Fibroblast of peridontal ligament (primary cell): Measurements from ENCODE around the gene NEBL.
A peak's percentile ranks its signal among the peaks of the same experiment; 100 is the strongest.

Source experiments
- DNase-seq: peaks from one replicate; pipeline ENCODE4 v3.0.0-alpha.2; 2010; ENCODE audit errors: extremely low read depth

NEBL gene

GRCh38 chr10:20870834-20871233 lies 26.3 kb downstream of the NEBL start:
- no peak for DNase-seq

GRCh38 chr10:20863008-20863407 lies 34.1 kb downstream of the NEBL start:
- DNase-seq: no peak

DNA sequence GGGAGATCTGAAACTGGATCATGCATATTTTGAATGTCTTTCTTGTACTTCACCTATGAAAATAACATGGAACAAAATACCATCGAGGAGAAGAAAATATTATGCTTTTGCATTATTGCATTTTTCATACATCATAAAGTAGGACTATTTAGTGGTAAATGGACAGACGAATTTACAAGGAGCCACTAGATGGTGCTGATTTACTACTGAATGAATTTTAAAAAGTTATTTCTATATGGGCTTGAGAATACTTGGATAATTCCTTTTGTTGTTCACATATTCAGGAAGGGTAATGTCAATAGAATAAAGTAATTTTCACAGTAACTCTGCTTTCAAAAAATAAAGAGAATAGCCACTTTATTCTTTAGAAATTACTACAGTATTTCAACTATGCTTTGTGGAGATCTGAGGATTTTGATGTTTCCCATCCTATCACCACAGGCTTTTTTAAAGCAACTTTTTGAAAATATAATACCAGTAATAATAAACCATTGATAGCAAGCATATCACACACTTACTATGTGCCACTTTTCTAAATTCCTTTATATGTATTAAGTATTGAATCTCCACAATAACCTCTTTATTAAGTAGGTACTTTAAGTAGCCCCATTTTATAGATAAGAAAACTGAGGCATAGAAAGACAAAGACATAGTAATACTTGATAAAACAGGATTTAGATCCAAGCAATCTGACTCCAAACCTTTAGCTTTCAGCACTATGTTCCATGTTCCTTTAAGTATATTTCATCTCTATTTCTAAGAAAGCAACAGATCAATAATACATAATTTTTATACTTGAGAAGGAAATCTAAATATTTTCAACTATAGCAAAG lies 38.6 kb downstream of the NEBL start:
- peak; percentile 49 for DNase-seq

- no peak for DNase-seq
Measured at GRCh38 chr10:20856484-20856883, 40.6 kb downstream of the NEBL start.

DNA sequence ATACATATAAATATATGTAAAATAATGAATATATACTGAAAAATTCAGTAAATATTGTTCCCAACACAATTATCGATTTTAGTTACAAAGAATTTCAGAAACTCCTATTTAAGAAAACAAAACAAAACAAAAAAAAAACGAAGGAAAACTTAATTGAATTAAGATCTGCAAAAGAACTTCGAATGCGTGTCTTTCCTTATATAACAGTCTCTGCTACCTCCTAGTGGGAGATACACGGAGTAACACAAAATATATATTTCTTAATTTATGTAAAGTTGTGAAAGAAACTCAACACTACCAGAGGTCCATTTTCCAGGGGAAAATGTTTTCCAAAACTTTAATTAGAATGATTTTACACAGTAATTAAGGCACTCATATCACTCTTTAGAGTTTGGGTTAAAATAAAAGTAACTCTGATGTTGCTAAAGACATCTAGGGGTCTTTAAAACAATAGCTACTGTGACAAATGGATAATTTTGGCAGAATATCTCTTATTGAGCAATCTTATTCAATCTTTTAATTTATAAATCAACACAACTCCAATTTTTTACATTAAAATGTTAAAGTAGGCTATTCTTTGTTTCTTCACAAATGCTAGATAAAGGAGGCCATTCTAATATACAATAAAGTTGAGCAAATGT lies 41.6 kb downstream of the NEBL start:
- peak; percentile 43 for DNase-seq

DNA sequence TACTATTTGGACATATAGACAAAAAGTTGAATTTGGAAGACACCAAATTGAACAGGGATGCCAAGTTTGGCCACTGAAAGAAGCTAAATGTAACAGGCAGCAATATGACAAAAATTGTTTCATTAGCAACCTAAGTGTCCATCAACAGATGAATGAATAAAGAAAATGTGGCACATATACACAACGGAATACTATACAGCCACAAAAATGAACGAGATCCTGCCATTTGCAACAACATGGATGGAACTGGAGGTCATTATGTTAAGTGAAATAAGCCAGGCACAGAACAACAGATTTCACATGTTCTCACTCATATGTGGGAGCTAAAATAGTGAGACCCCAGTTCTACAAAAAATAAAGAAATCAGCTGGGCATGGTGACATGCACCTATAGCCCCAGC lies 43.8 kb downstream of the NEBL start:
- DNase-seq: no peak

DNA sequence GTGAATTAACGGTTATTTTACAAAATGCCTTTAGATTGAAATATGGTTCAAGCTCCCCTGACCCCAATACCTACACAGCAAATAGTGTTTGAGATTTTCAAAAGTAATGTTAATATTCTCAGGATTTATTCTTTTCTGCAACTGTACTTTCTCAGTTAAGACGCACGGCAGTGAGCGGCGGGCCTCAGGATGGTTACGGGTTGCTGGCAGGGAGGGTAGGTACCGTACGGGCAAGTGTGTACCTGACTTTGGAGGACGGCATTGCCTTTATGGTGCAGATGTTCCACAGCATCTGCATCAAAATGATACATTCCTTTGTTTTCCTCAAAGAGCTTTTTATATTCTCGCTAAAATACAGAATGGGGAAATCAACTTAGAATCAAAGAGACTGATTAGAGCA lies 44.8 kb downstream of the NEBL start:
- DNase-seq: no peak

DNA sequence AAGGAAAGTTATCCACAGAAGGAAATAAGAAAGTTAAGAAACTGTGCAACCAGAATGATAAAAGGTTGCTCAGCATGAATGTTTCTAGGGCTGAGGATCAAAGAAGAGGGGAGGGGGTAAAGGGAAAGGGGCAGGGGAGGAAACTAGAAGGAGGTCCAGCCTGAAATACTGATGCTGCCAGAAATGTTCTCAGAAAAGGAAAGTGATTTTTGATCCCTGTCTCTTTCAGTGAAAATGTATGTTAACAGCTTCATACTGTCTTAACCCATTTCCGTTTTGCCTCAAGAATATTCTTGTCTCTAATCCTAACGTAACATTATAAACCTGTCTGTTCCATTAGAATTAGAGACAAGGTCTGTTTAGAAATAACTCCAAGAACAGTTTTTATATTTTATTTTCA lies 49.6 kb downstream of the NEBL start:
- DNase-seq: no peak

DNA sequence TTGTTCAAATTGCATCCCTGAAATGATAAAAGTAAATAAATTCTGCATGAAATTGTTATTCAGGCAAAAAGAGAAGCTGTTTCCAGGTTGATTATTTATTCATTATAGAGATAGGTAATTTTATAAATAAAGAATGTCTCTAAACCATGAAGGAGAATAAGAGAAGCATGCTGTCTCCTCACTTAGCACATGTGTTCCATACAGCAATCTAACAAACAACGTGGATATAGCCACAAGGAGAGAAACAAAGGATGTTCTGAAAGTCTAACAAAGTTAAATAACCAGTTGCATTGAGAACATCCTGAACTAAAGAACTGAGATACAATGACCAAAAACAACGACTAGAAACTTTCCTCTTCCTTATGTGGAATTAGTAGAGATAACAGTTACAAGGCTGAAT lies 50.8 kb downstream of the NEBL start:
- DNase-seq: no peak

- no peak for DNase-seq
Measured at GRCh38 chr10:20841419-20841818, 55.7 kb downstream of the NEBL start.

DNA sequence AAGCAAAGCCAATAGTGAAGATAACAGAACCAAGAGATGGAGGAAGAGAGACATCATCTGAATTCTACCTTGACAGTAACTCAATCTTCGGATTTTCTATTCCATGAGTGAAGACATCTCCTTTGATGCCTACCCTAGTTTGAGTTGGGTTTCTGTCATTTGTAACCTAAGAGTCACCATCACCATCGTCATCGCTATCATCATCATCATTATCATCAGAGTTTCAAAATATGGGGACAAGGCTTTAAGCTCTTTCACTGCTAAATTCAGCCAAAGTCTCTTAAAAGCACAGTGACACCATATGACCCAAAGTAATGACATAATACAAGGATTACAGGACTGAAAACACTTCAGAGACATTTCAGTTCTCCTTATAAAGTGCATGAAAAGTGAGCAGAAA lies 57.2 kb downstream of the NEBL start:
- DNase-seq: no peak

DNA sequence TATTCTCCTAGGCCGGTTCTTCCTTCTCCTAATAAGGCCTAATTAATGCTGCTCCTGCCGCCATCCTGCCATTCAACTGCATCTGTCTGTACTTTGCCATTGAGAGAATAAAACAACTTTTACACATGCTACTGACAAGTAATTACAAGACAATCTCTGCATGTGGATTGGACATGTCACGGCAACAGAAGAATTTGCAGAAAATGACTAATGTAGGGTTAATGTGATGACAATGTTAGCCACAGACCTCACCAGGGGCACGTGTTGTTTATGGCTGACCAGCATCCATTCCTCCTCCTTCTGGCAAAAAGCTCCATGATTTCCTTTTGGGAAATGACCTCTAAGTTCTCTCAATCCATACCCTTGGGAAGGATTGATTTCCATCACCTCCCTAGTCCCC lies 58.0 kb downstream of the NEBL start:
- DNase-seq: no peak

- no peak for DNase-seq
Measured at GRCh38 chr10:20836401-20836800, 60.7 kb downstream of the NEBL start.

- no peak for DNase-seq
Measured at GRCh38 chr10:20835335-20835734, 61.8 kb downstream of the NEBL start.

GRCh38 chr10:20834825-20835224 lies 62.3 kb downstream of the NEBL start:
- DNase-seq: no peak

GRCh38 chr10:20822825-20823224 lies 74.3 kb downstream of the NEBL start:
- no peak for DNase-seq

GRCh38 chr10:20817646-20818045 lies 79.5 kb downstream of the NEBL start:
- no peak for DNase-seq

DNA sequence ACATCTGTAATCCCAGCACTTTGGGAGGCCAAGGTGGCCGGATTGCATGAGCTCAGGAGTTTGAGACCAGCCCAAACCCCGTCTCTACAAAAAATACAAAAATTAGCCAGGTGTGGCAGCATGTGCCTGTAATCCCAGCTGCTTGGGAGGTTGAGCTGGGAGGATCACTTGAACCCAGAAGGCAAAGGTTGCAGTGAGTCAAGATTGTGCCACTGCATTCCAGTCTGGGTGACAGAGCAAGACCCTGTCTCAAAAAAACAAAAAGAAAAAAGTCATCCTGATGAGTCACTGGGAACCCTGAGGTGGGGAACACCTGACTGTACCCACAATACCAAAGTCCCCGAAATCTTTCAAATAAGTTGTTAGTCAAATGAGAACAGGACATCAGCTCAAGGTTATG lies 80.0 kb downstream of the NEBL start:
- DNase-seq: no peak

- DNase-seq: no peak
Measured at GRCh38 chr10:20814116-20814515, 83.0 kb downstream of the NEBL start.

DNA sequence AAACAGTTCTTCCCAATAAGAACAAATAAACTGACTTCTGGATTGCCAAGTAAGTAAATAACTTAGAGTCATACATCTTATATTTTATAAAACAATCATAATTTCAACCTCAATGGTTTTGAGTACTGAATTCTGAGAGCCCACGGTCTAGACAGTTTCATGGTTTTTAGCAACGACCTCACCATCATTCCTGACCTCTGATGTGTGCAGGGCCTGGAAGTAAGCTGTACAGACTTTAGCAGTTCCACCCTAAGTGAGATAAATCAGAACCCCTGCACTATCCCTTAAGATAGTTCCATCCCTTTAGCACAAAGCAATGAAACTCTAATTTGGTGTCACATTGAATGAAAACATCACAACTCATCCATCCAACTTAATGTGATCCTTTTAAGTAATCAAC lies 86.0 kb downstream of the NEBL start:
- no peak for DNase-seq

DNA sequence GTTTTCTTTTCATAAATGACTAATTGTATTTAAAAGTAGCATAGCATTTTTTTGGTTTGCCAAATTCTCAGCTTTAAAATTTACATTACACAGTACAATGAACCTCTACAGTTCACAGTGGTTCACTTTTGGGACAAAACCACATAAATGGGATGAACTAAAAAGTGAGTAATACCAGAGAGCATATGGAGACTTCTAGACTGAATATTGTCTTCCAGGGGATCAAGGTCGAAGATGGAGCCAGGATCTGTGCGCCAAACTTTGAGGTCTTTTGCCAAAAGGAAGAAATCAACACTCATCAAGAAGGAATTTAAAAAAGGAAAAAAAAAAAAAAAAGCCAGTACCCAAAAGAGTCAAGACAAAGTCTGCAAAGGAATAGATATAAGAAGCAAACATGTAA lies 87.5 kb downstream of the NEBL start:
- DNase-seq: no peak

DNA sequence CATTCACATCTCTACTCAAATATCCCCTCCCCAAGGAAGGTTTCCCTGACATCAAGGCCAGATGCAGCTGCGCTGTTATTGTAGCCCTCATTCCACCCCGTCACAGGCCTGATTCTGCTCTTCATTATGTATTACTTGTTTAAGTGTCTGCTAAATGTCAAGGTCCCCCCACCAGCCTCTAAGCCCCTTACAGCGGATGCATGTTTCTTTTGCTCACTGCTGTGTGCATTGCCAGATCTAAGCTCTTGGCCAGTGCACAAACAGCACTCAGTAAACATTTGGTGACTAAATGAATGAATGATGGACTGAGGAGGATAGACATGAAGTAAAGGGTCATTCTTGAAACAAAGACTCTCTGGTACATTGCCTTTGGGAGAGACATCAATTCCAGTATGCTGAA lies 90.6 kb downstream of the NEBL start:
- no peak for DNase-seq

GRCh38 chr10:20797290-20797689 lies 99.8 kb downstream of the NEBL start:
- no peak for DNase-seq

- DNase-seq: no peak
Measured at GRCh38 chr10:20795391-20795790, 101.7 kb downstream of the NEBL start.
